ENCODE measurements around the gene KCNAB1.

GRCh38 chr3:156507285-156507684 is 386.9 kb downstream of the KCNAB1 start:
- TF ChIP-seq, protein P1, sequence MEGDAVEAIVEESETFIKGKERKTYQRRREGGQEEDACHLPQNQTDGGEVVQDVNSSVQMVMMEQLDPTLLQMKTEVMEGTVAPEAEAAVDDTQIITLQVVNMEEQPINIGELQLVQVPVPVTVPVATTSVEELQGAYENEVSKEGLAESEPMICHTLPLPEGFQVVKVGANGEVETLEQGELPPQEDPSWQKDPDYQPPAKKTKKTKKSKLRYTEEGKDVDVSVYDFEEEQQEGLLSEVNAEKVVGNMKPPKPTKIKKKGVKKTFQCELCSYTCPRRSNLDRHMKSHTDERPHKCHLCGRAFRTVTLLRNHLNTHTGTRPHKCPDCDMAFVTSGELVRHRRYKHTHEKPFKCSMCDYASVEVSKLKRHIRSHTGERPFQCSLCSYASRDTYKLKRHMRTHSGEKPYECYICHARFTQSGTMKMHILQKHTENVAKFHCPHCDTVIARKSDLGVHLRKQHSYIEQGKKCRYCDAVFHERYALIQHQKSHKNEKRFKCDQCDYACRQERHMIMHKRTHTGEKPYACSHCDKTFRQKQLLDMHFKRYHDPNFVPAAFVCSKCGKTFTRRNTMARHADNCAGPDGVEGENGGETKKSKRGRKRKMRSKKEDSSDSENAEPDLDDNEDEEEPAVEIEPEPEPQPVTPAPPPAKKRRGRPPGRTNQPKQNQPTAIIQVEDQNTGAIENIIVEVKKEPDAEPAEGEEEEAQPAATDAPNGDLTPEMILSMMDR (IDR thresholded peaks at IDR 0.05; ENCODE audit: poor library complexity) = no peak
- no peak for TF ChIP-seq EZH2 (IDR thresholded peaks at IDR 0.05; ENCODE audit: borderline replicate concordance)

Measured in hepatocyte (in vitro differentiated cells).